ENCODE results near the gene PRKN. TPM values are rescaled to one million over a fixed set of nuclear protein-coding genes. Genes with fewer than 3 reads are reported as not detected.

The PRKN gene
- total and polyA plus RNA-seq, 5 experiments from 2014 or later = 2.2 to 5.6 (median 3.5) TPM

DNA sequence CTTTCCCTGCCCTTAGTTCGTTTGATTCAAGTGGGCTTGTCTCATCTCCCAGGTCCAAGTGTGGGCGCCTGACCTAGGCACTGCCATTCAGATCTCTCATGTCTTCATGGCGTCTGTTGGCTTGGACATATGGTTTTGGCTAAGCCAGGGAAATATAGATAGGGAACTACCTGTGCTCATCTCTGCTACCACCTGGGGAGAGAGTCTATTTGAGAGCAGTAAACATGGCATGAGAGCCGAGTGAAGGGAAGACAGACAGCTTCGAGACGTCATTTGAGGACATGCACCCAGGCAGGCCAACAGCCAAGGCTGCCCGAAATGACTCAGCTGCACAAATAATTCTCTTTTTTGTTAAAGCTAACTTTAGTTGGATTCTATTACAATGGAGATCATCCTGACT is 1083.0 kb downstream of the PRKN start:
- Mint-ChIP-seq H3K4me3 (no peak overlapping the region), H3K9me3 (peaks cover 2 to 16% (median 7%) of the 10 kb centered on the region in 9 donors), H3K27me3 (peaks cover 0 to 4% (median 0%) of the 10 kb centered on the region in 5 donors), H3K4me1 (no peaks in the 10 kb centered on the region), H3K27ac (no peak overlapping the region), H3K36me3 (peaks cover 0 to 12% (median 2%) of the 10 kb centered on the region in 3 donors)
- ATAC-seq = no peak
- no peak for DNase-seq
- POLR2A ChIA-PET = no interaction called here

- no peak for ATAC-seq
- POLR2A ChIA-PET = no interaction called here
- no peak overlapping the region for H3K27ac Mint-ChIP-seq
- DNase-seq = no peak
- H3K4me3 Mint-ChIP-seq = no peak overlapping the region
- peaks cover 0 to 4% (median 0%) of the 10 kb centered on the region in 5 donors for H3K27me3 Mint-ChIP-seq
- H3K36me3 Mint-ChIP-seq = peaks cover 0 to 17% (median 2%) of the 10 kb centered on the region in 3 donors
- H3K4me1 Mint-ChIP-seq = no peaks in the 10 kb centered on the region
- peaks cover 0 to 20% (median 12%) of the 10 kb centered on the region in 9 donors for H3K9me3 Mint-ChIP-seq
Observed at GRCh38 chr6:161641175-161641574, 1086.4 kb downstream of the PRKN start.

DNA sequence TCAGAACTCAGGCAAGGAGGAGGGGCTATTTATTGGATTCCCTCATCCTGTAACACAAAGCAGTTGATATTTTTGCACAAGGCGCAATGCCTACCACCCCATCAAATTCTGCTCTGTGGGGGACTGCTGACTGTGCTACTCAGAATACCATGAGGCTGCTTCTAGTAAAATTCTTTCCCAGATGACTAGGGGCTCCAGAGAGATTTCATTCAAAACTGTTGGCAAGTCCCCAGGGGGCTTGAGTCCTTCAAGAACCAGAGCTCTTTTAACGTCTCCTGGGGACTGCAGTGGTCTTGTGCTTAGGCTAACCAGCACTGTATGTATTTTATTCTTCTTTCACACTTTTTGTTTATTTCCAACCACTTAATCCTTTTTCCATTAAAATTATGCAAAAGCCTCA is 1087.8 kb downstream of the PRKN start:
- Mint-ChIP-seq H3K9me3 (peaks cover 0 to 14% (median 10%) of the 10 kb centered on the region in 9 donors), H3K4me3 (no peak overlapping the region), H3K27ac (no peak overlapping the region), H3K27me3 (no peaks in the 10 kb centered on the region), H3K36me3 (peaks cover 0 to 13% (median 0%) of the 10 kb centered on the region in 3 donors), H3K4me1 (no peaks in the 10 kb centered on the region)
- POLR2A ChIA-PET = no interaction called here
- ATAC-seq = no peak
- no peak for DNase-seq

- POLR2A ChIA-PET = no interaction called here
- peaks cover 0 to 13% (median 10%) of the 10 kb centered on the region in 9 donors for H3K9me3 Mint-ChIP-seq
- no peak overlapping the region for H3K4me3 Mint-ChIP-seq
- DNase-seq = no peak
- no peak overlapping the region for H3K27ac Mint-ChIP-seq
- no peaks in the 10 kb centered on the region for H3K4me1 Mint-ChIP-seq
- H3K27me3 Mint-ChIP-seq = no peaks in the 10 kb centered on the region
- H3K36me3 Mint-ChIP-seq = peaks cover 0 to 13% (median 0%) of the 10 kb centered on the region in 3 donors
- ATAC-seq = no peak
Observed at GRCh38 chr6:161637658-161638057, 1089.9 kb downstream of the PRKN start.

DNA sequence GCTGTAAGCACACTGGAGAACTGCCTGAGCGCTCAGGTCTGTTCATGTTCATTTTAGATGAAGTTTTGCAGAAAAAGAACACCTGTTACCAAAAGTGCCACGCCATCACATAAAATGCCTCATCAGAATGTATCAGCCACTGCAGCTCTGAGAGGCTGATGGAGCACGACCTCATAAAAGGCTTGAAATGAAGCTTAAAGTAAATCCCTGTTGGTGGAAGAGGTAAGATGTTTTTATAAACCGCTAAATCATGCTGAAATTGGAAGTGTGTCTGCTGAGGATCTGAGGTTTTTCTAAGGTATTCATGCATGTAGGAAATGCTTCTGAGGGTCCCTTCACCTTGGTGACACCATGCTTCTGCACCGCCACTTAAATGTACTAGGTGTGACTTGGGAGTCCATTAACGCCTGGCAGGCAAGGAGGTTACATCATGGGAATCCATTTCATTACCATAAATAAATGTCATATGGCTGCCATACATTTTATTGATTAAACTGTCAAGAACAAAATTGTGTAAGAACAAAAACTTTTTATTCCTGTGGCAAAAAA is 1090.6 kb downstream of the PRKN start:
- ATAC-seq (no peak), DNase-seq (no peak)
- H3K4me3 Mint-ChIP-seq = no peak overlapping the region
- H3K27me3 Mint-ChIP-seq = no peaks in the 10 kb centered on the region
- POLR2A ChIA-PET = no interaction called here
- H3K36me3 Mint-ChIP-seq = peaks cover 0 to 13% (median 0%) of the 10 kb centered on the region in 3 donors
- H3K9me3 Mint-ChIP-seq = peaks cover 0 to 13% (median 9%) of the 10 kb centered on the region in 9 donors
- H3K27ac Mint-ChIP-seq = no peak overlapping the region
- peaks cover 0 to 2% (median 1%) of the 10 kb centered on the region in 4 donors for H3K4me1 Mint-ChIP-seq

DNA sequence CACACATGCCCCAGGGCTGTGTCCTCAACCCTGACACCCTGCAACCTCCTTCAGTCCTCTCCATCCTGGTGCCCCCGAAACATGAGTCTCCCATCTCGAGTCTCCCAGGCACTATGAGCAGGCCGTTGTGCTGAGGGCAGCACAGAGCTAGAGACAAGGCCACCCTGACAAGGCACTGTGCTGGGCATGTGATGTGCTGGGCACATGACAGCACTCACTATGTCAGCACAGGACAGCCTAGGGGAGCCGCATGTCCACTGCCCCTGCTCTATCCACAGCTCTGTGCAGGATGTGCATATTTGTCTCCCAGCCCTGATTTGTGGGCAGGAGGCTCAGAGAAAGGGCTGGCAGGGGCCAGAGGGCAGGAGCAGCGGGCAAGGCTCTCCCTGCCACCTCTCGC is 1091.6 kb downstream of the PRKN start:
- Mint-ChIP-seq H3K4me1 (peaks cover 0 to 4% (median 1%) of the 10 kb centered on the region in 4 donors), H3K36me3 (peaks cover 0 to 13% (median 0%) of the 10 kb centered on the region in 3 donors), H3K27me3 (no peaks in the 10 kb centered on the region), H3K9me3 (peaks cover 0 to 14% (median 9%) of the 10 kb centered on the region in 9 donors), H3K4me3 (no peak overlapping the region), H3K27ac (no peak overlapping the region)
- DNase-seq (no peak), ATAC-seq (no peak)
- POLR2A ChIA-PET = no interaction called here

GRCh38 chr6:161634916-161635315 is 1092.7 kb downstream of the PRKN start:
- Mint-ChIP-seq H3K4me1 (peaks cover 0 to 4% (median 1%) of the 10 kb centered on the region in 4 donors), H3K9me3 (peaks cover 0 to 14% (median 6%) of the 10 kb centered on the region in 9 donors), H3K27ac (no peak overlapping the region), H3K27me3 (no peaks in the 10 kb centered on the region), H3K36me3 (peaks cover 0 to 9% (median 0%) of the 10 kb centered on the region in 3 donors), H3K4me3 (no peak overlapping the region)
- POLR2A ChIA-PET = no interaction called here
- DNase-seq (no peak), ATAC-seq (no peak)

DNA sequence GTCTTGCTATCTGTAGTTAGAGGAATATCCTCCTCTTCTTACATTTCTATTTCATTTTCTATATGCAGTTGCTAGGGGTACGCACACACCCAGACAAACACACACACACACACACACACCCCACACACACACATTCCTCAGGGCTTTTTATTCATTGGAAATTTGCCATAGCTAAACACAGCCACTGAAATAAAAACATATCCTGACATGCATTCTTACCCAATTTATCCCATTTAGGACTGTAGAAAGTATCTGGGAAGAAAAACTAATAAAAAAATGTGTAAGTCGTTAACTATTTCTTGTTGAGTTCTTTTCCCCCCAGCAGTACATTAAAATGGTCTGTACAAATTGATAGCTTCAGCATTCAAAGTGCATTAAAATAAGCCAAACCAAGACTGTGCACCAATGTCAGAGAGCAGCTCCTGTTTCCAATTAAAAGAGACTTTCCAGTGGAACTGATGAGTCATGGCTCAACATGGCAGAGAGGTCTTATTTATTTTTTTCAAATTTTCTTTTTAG is 1095.8 kb downstream of the PRKN start:
- no peaks in the 10 kb centered on the region for H3K27me3 Mint-ChIP-seq
- no peak for ATAC-seq
- POLR2A ChIA-PET = no interaction called here
- no peak overlapping the region for H3K4me3 Mint-ChIP-seq
- peaks cover 0 to 17% (median 0%) of the 10 kb centered on the region in 9 donors for H3K9me3 Mint-ChIP-seq
- peaks cover 0 to 4% (median 1%) of the 10 kb centered on the region in 4 donors for H3K4me1 Mint-ChIP-seq
- H3K27ac Mint-ChIP-seq = no peak overlapping the region
- H3K36me3 Mint-ChIP-seq = peaks cover 0 to 6% (median 0%) of the 10 kb centered on the region in 3 donors
- no peak for DNase-seq

DNA sequence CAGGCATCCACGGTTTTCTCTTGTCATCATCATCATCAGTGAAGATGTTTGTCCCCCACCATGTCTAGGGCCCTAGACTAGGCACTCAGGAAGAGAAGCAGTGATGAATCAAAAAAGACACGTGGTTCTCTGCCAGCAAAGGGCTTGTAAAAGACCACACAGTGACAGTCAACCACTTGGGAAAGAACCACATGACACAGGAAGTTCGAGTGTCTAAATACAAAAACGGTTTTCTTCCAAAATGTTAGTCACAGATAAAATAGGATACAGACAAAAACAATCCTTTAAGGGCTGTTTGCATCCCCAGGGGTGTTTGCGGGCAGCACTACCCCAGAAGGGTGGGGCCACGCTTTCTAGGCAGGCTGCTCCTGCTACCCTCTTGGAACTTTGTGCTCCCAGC is 1096.9 kb downstream of the PRKN start:
- POLR2A ChIA-PET = no interaction called here
- Mint-ChIP-seq H3K9me3 (peaks cover 0 to 17% (median 3%) of the 10 kb centered on the region in 9 donors), H3K27ac (no peak overlapping the region), H3K27me3 (no peaks in the 10 kb centered on the region), H3K36me3 (peaks cover 0 to 6% (median 0%) of the 10 kb centered on the region in 3 donors), H3K4me3 (no peak overlapping the region), H3K4me1 (peaks cover 0 to 4% (median 1%) of the 10 kb centered on the region in 4 donors)
- ATAC-seq (no peak), DNase-seq (no peak)

DNA sequence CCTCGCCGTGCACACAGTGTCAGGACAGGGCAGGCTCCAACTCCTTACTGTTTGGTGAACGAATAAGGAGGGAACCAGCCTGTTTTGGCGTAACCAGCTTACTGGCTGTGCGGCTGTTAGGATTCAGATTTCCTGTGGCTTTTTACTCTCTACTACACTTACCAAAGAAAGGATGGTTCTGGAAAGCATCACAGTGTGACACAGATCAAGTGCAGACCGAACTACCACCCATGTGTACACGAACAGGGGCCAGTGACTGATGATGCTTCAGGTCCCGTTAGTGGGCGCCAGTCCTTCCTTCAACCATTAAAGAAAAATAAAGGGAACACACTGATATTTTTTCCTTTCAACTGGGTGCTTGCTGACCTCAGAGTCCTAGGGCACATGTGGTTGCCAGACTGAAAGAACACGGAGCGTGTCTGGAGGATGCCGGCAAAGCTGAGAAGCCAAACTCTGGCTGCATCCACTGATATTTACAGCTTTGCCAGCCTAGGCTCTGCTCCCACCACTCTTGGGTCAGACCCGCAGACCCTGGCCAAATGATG is 1101.4 kb downstream of the PRKN start:
- no peaks in the 10 kb centered on the region for H3K4me1 Mint-ChIP-seq
- H3K27me3 Mint-ChIP-seq = no peaks in the 10 kb centered on the region
- ATAC-seq = no peak
- POLR2A ChIA-PET = no interaction called here
- H3K9me3 Mint-ChIP-seq = peaks cover 0 to 19% (median 7%) of the 10 kb centered on the region in 9 donors
- H3K36me3 Mint-ChIP-seq = peaks cover 0 to 6% (median 0%) of the 10 kb centered on the region in 3 donors
- H3K4me3 Mint-ChIP-seq = no peak overlapping the region
- H3K27ac Mint-ChIP-seq = no peak overlapping the region
- DNase-seq = no peak

DNA sequence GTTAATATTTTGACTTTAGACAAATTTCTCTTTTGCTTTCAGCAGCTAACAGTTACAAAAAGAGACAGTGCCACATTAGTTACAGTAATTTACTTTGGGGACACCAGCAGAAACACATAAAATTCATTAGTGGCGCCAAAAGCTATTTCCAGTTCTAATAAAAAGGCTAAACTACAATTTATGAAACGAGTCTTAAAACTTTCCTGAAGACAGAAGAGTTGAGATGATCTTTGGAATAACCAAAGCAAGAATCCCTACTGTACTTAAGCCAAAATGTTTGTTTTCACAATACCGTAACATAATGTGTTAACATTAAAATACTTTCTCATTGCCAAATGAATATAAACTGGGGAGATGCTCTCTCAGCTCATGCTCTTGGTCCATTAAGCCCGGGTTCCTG is 1103.5 kb downstream of the PRKN start:
- no peak overlapping the region for H3K27ac Mint-ChIP-seq
- POLR2A ChIA-PET = no interaction called here

DNA sequence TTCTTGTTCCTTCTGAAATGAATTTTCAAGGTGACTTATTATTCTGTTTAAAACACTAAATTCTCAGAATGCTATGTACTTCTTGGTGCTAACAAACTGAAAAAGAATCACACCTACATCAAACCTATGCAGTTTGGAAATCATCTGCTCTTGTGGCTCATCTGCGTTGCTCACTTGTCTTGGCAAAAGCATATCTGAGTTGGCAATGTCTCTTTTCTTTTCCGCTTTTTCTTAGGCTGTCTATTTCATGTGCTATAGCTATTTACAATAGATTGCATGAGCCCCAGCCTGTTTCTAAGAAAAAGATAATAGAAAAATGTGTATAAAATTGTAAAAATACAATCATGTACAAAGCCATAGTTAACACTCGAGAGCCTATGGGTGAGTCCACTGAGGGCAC is 1104.8 kb downstream of the PRKN start:
- ATAC-seq = no peak
- H3K27me3 Mint-ChIP-seq = no peaks in the 10 kb centered on the region
- no peaks in the 10 kb centered on the region for H3K4me1 Mint-ChIP-seq
- no peak overlapping the region for H3K27ac Mint-ChIP-seq
- peaks cover 0 to 14% (median 0%) of the 10 kb centered on the region in 9 donors for H3K9me3 Mint-ChIP-seq
- POLR2A ChIA-PET = no interaction called here
- DNase-seq = no peak
- peaks cover 0 to 4% (median 0%) of the 10 kb centered on the region in 3 donors for H3K36me3 Mint-ChIP-seq
- no peak overlapping the region for H3K4me3 Mint-ChIP-seq

More for the DNA sequence above, 1103.5 kb downstream of the PRKN start:
- Mint-ChIP-seq H3K4me3 (no peak overlapping the region), H3K4me1 (no peaks in the 10 kb centered on the region), H3K36me3 (peaks cover 0 to 6% (median 0%) of the 10 kb centered on the region in 3 donors), H3K9me3 (peaks cover 0 to 19% (median 6%) of the 10 kb centered on the region in 9 donors), H3K27me3 (no peaks in the 10 kb centered on the region)
- ATAC-seq (no peak), DNase-seq (no peak)

DNA sequence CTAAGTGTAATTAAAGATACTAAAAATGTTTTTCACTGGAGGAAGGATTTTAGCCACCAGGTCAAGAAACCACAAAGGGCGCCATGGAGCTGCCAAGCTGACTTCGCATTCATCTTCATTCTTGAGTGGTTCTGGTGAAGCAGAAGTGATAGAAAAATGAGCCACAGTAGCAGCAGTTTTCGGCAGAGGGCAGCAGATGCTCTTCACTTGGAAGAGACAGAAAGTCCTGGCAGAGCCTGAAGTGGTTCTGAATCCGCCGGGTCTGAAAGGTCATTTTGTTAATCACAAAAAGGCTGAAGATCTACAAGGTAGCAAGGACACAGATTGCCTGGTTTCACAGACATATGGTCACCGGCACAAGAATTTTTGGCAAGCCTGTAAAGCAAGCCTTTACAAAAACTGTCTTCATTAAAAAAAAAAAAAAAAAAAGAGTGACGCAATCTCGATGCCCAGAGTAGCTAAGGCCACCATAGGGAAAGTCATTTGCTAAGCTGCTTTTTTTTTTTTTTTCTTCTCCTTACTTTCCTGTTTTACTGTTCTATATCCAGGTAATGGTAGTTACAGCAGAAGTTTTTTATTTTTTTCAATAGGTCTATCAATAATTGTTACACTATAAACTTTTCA is 1108.6 kb downstream of the PRKN start:
- peaks cover 0 to 4% (median 0%) of the 10 kb centered on the region in 3 donors for H3K36me3 Mint-ChIP-seq
- POLR2A ChIA-PET = interaction anchor here (0.9 kb wide), 1 partner anchor 10 kb away, joined by 5 read pairs; no protein-coding TSS in a partner anchor
- H3K27ac Mint-ChIP-seq = no peak overlapping the region
- no peak overlapping the region for H3K4me3 Mint-ChIP-seq
- H3K27me3 Mint-ChIP-seq = no peaks in the 10 kb centered on the region
- peaks cover 0 to 16% (median 4%) of the 10 kb centered on the region in 9 donors for H3K9me3 Mint-ChIP-seq
- ATAC-seq = no peak
- no peak for DNase-seq
- no peaks in the 10 kb centered on the region for H3K4me1 Mint-ChIP-seq

Data from naive thymus-derived CD8-positive, alpha-beta T cell (primary cell).